ENCODE results near the gene ABAT. TPM values are rescaled to one million over a fixed set of nuclear protein-coding genes. Genes with fewer than 3 reads are reported as not detected.
A peak's percentile ranks its signal among the peaks of the same experiment; 100 is the strongest.
"Not testable (repeated sequence)": the region's sequence is repeated elsewhere in the genome, so short reads cannot be mapped to it uniquely, and the experiment has no call there.

The ABAT gene
- total RNA-seq, 1 donor from 2014 or later = 3.0 TPM

DNA sequence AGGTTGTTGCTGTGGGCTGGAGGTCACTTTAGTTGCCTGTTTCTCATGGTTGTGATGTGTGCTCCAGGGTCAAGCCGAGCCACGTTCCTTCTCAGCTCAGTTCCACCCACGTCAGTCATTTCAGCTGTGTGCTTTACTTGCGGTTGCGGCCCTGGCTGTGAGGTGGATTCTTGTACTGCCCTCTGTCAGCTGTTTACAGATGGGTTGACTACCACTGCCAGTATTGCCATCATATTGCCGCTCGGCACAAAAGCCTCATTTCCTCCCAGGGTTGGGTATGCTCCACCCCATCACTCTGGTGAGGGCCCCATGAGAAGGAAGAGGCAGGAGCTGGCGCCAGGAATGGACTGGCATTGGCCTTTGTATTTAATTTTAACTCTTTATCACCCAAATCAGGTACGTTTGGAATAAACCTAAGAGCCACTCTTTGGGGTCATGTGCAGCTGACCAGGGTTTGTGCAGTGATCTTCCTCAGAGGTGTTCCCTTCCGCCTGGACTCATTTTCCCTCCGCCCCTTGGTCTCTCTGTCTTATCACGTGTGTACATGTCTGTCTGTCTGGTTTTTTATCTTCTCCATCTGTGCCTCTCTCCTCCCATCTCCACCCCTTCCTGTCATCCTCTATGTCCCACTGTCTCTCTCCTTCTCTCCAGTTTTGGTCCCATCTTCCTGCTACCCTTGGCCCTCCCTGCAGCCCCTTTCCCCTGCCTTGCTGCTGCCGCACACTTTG, 27.9 kb upstream of the ABAT start:
- no peak for DNase-seq (ENCODE audit: missing footprints)
- no peak for ATAC-seq
- intact Hi-C loops (cut with DNase I) = no loop called here

DNA sequence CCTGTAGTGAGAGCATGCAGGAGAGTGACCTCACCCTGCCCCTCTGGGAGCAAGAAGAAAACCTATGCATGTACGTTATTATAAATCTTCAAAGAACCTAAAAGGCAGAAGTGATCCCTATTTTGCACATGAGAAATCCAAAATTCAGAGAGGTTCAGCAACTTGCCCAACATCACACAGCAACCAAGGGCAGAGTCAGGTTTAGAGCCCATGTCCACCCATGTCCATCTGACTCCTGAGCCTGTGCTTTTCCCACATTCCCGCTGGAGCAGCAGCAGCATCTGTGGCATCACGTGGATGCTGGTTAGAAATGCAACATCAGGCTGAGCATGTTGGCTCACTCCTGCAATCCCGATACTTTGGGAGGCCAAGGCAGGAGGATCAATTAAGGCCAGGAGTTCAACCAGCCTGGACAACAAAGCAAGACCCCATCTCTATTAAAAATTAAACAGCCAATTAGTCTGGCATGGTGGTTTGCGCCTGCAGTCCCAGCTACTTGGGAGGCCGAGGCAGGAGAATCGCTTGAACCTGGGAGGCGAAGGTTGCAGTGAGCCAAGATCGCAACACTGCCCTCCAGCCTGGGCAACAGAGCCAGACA, 26.6 kb upstream of the ABAT start:
- DNase-seq (ENCODE audit: missing footprints) (no peak), ATAC-seq (no peak)
- intact Hi-C loops (cut with DNase I) = no loop called here

- intact Hi-C loops (cut with DNase I) = no loop called here
- ATAC-seq (no peak), DNase-seq (ENCODE audit: missing footprints) (no peak)
Measured at GRCh38 chr16:8648877-8649276, 25.5 kb upstream of the ABAT start.

- DNase-seq (ENCODE audit: missing footprints) = no peak
- intact Hi-C loops (cut with DNase I) = no loop called here
- ATAC-seq = no peak
Measured at GRCh38 chr16:8649829-8650554, 24.4 kb upstream of the ABAT start.

DNA sequence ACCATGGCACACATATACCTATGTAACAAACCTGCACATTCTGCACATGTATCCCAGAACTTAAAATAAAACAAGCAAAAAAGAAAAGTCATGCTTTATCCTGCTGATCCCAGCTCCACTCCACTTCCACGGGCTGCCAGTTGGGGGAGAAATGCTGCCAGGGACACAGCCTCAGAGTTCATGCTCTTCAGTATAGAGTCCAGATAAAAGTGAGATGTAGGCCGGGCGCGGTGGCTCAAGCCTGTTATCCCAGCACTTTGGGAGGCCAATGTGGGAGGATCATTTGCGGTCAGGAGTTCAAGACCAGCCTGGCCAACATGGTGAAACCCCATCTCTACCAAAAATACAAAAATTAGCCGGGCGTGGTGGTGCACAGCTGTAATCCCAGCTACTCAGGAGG, 22.5 kb upstream of the ABAT start:
- intact Hi-C loops (cut with DNase I); DNase-seq (ENCODE audit: missing footprints); ATAC-seq: not testable (repeated sequence)

- DNase-seq (ENCODE audit: missing footprints) = no peak
- ATAC-seq = no peak
- intact Hi-C loops (cut with DNase I) = no loop called here
Measured at GRCh38 chr16:8655184-8655717, 19.2 kb upstream of the ABAT start.

GRCh38 chr16:8656376-8656775, 18.0 kb upstream of the ABAT start:
- intact Hi-C loops (cut with DNase I) = no loop called here
- ATAC-seq = no peak
- no peak for DNase-seq (ENCODE audit: missing footprints)

GRCh38 chr16:8660841-8661301, 13.5 kb upstream of the ABAT start:
- ATAC-seq (peak; percentile 88), DNase-seq (ENCODE audit: missing footprints) (peak; percentile 67)
- intact Hi-C loops (cut with DNase I) = loop anchor here (1.0 to 10.0 kb wide), 2 partner anchors 131 to 354 kb away; no protein-coding TSS in a partner anchor

- no peak for DNase-seq (ENCODE audit: missing footprints)
- ATAC-seq = no peak
- intact Hi-C loops (cut with DNase I) = loop anchor here (1.0 to 10.0 kb wide), 2 partner anchors 131 to 353 kb away; no protein-coding TSS in a partner anchor
Measured at GRCh38 chr16:8661703-8662102, 12.7 kb upstream of the ABAT start.

- intact Hi-C loops (cut with DNase I) = loop anchor here (2.0 to 10.0 kb wide), 2 partner anchors 217 to 351 kb away; no protein-coding TSS in a partner anchor
- DNase-seq (ENCODE audit: missing footprints) (no peak), ATAC-seq (no peak)
Measured at GRCh38 chr16:8663192-8664089, 11.0 kb upstream of the ABAT start.

DNA sequence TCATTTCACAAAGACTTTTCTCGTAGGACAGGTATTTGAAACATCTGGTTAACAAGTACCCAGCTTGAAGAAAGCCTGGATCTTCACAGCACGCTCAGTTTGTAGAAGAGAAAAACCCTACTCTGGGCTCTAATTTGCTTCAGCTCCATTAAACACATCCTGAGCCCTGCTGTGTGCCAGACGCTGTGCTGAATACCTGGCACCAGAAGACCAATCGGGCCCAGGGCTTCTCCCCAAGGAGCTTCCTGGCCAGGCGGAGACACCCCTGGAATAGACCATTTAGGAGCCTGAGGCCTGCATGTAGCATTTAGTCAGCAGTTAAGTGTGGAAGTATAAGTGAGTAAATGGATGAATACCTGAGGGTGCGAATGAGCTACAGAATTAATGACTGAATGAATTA, 8.9 kb upstream of the ABAT start:
- intact Hi-C loops (cut with DNase I) = loop anchor here (2.0 to 10.0 kb wide), 2 partner anchors 215 to 349 kb away; no protein-coding TSS in a partner anchor
- DNase-seq (ENCODE audit: missing footprints) = no peak
- no peak for ATAC-seq

GRCh38 chr16:8667492-8667891, 6.9 kb upstream of the ABAT start:
- no peak for ATAC-seq
- intact Hi-C loops (cut with DNase I) = loop anchor here (10.0 kb wide), 1 partner anchor 347 kb away; no protein-coding TSS in a partner anchor
- DNase-seq (ENCODE audit: missing footprints) = no peak

DNA sequence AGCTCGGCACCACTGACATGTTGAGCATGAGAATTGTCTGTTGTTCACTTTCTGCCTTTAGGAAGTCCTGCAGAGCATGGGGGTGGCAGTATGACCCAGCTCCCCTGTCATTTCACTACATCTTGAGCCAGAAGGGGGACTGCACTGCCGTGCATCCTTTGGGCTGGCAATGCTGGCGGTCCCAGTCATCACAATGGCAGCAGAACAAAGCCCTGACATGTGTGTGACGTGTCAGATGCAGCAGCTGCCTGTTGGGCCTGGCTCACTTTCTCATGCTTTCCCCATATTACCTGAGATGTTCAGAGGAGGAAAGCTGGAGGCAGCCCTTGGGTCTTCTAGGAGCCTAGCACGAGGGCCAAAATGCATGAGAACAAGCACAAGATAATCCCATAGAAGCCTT, 6.3 kb upstream of the ABAT start:
- intact Hi-C loops (cut with DNase I) = loop anchor here (10.0 kb wide), 1 partner anchor 347 kb away; no protein-coding TSS in a partner anchor
- DNase-seq (ENCODE audit: missing footprints) (no peak), ATAC-seq (no peak)

GRCh38 chr16:8669481-8669880, 4.9 kb upstream of the ABAT start:
- no peak for DNase-seq (ENCODE audit: missing footprints)
- intact Hi-C loops (cut with DNase I) = loop anchor here (10.0 kb wide), 1 partner anchor 345 kb away; no protein-coding TSS in a partner anchor
- ATAC-seq = no peak

- no peak for ATAC-seq
- intact Hi-C loops (cut with DNase I) = no loop called here
Measured at GRCh38 chr16:8670014-8670560, 4.3 kb upstream of the ABAT start.

GRCh38 chr16:8673611-8674412, 605 bp upstream of the ABAT start:
- intact Hi-C loops (cut with DNase I) = no loop called here
- ATAC-seq (peak; percentile 47), DNase-seq (ENCODE audit: missing footprints) (no peak)

More at GRCh38 chr16:8670014-8670560, 4.3 kb upstream of the ABAT start:
- no peak for DNase-seq (ENCODE audit: missing footprints)

All from Right ventricle myocardium inferior (tissue), 1 donor.